Neuronal stem cell (in vitro differentiated cells): ENCODE results near the gene LCN6.

ENCODE experiments used
- DNase-seq: peaks from one replicate; pipeline ENCODE4 v3.0.0-alpha.2; 2013; ENCODE audit warnings: low spot score
- H2AFZ ChIP-seq: one replicate; pipeline ENCODE4 v1.6.1; 2013; ENCODE audit warnings: mild to moderate bottlenecking, low read length, inconsistent platforms
- H2AK5ac ChIP-seq: 2 replicates; pipeline ENCODE4 v1.6.1; 2013; ENCODE audit warnings: low read depth, mild to moderate bottlenecking, inconsistent platforms, low read length, moderate library complexity, mixed read lengths
- H2BK120ac ChIP-seq: 2 replicates; pipeline ENCODE4 v1.6.1; 2013; ENCODE audit warnings: low read depth, mild to moderate bottlenecking, inconsistent platforms, low read length, moderate library complexity, mixed read lengths
- H2BK12ac ChIP-seq: one replicate; pipeline ENCODE4 v1.6.1; 2013; ENCODE audit warnings: low read length, inconsistent platforms
- H2BK15ac ChIP-seq: 2 replicates; pipeline ENCODE4 v1.6.1; 2013; ENCODE audit warnings: mild to moderate bottlenecking, low read length, inconsistent platforms, mixed read lengths
- H2BK5ac ChIP-seq: one replicate; pipeline ENCODE4 v1.6.1; 2013; ENCODE audit warnings: inconsistent platforms, mild to moderate bottlenecking, low read length, moderate library complexity
- H3K14ac ChIP-seq: one replicate; pipeline ENCODE4 v1.6.1; 2013; ENCODE audit warnings: low read length, inconsistent platforms
- H3K18ac ChIP-seq: 2 replicates; pipeline ENCODE4 v1.6.1; 2013; ENCODE audit warnings: low read length, inconsistent platforms
- H3K23ac ChIP-seq: 2 replicates; pipeline ENCODE4 v1.6.1; 2013; ENCODE audit warnings: low read depth, mild to moderate bottlenecking, mixed read lengths, low read length, inconsistent platforms; ENCODE audit not compliant: poor library complexity
- H3K27ac ChIP-seq: replicated peaks from 3 replicates; pipeline ENCODE4 v1.5.1; 2013; ENCODE audit warnings: low read length, inconsistent platforms
- H3K27me3 ChIP-seq, 3 experiments: 2 replicates each; pipeline ENCODE4 v1.6.1; 2013; ENCODE audit warnings: low read length in 3 of 3, mild to moderate bottlenecking in 2 of 3, inconsistent platforms in 1 of 3, low read depth in 1 of 3, mixed read lengths in 1 of 3, moderate library complexity in 1 of 3; ENCODE audit not compliant: control insufficient read depth in 3 of 3, insufficient read depth in 3 of 3
- H3K36me3 ChIP-seq, 2 donors: replicated peaks in 1 of 2; 2 replicates each; pipeline ENCODE4 v1.6.1; 2013; ENCODE audit warnings: low read length in 2 of 2; ENCODE audit not compliant: control insufficient read depth in 2 of 2, insufficient read depth in 2 of 2
- H3K4ac ChIP-seq: 2 replicates; pipeline ENCODE4 v1.6.1; 2013; ENCODE audit warnings: inconsistent platforms, mild to moderate bottlenecking, low read length, moderate library complexity
- H3K4me1 ChIP-seq, 2 donors: 1 replicate in 1 of 2; 2 replicates in 1 of 2; pipeline ENCODE4 v1.6.1; 2013; ENCODE audit warnings: low read length in 2 of 2, low read depth in 1 of 2; ENCODE audit not compliant: control insufficient read depth in 2 of 2, insufficient read depth in 1 of 2
- H3K4me2 ChIP-seq: one replicate; pipeline ENCODE4 v1.6.1; 2013; ENCODE audit warnings: mild to moderate bottlenecking, low read length, inconsistent platforms; ENCODE audit not compliant: insufficient read depth, poor library complexity, severe bottlenecking
- H3K4me3 ChIP-seq, 2 donors: 2 replicates each; pipeline ENCODE4 v1.5.1; 2013; ENCODE audit warnings: low read length in 2 of 2, mild to moderate bottlenecking in 2 of 2, inconsistent platforms in 1 of 2, moderate library complexity in 1 of 2
- H3K79me1 ChIP-seq: one replicate; pipeline ENCODE4 v1.6.1; 2013; ENCODE audit warnings: low read depth, mild to moderate bottlenecking, inconsistent platforms, low read length, moderate library complexity
- H3K9ac ChIP-seq: one replicate; pipeline ENCODE4 v1.6.1; 2013; ENCODE audit warnings: mild to moderate bottlenecking, low read depth, low read length, inconsistent platforms; ENCODE audit not compliant: poor library complexity
- H3K9me3 ChIP-seq, 2 donors: replicated peaks in 1 of 2; 2 replicates each; pipeline versions ENCODE3 to v1.6.1; 2013; ENCODE audit warnings: low read length in 2 of 2, mild to moderate bottlenecking in 2 of 2, inconsistent platforms in 1 of 2, low read depth in 1 of 2, mixed read lengths in 1 of 2, moderate library complexity in 1 of 2; ENCODE audit not compliant: control insufficient read depth in 2 of 2, insufficient read depth in 1 of 2
- H4K8ac ChIP-seq: one replicate; pipeline ENCODE4 v1.6.1; 2013; ENCODE audit warnings: low read depth, mild to moderate bottlenecking, inconsistent platforms, low read length, moderate library complexity
- H4K91ac ChIP-seq: one replicate; pipeline ENCODE4 v1.6.1; 2013; ENCODE audit warnings: low read length, low read depth, mild to moderate bottlenecking, inconsistent platforms; ENCODE audit not compliant: poor library complexity
- WGBS, 2 donors: extraction: QIAGEN DNeasy Blood & Tissue Kit; methylation state at CpG; one replicate each; pipeline ENCODE4 v1.1.7; 2013; ENCODE audit warnings: missing lambda C conversion rate in 2 of 2, mixed read lengths in 1 of 2; ENCODE audit not compliant: insufficient read length in 2 of 2, insufficient replicate concordance in 1 of 2; ENCODE audit errors: extremely low coverage in 2 of 2; 5-methylcytosine and 5-hydroxymethylcytosine counted together

LCN6 gene

DNA sequence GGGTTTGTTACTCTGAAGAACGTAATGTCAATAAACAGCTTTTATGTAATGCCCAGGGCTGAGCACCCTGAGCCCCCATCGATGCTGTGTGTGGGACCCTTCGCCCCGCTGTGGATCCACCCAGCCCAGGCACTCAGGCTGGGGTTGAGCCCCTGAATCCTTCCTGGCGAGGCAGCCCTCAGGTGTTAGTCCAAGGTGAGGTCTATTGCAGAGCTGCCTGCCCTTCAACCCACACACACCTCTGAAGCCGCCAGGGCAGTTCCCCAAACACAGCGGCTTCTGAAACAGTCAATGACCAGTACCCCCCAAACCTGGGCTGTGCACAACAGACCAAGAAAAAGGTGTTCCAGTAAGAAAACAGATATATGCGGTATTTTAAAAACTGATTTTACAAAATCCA lies 24.3 kb downstream of the LCN6 start:
- Histone ChIP-seq H3K9me3 (peaks cover 0 to 3% of the 10 kb centered on the region in 2 donors), H2BK5ac (no peak overlapping the region), H3K9ac (no peak overlapping the region), H3K18ac (no peak overlapping the region), H2BK12ac (no peak overlapping the region), H3K14ac (no peak overlapping the region), H4K91ac (no peak overlapping the region), H2BK15ac (no peak overlapping the region), H2AFZ (no peak overlapping the region), H3K27ac (no peak overlapping the region), H3K4me2 (no peak overlapping the region), H3K4ac (no peak overlapping the region), H2BK120ac (no peak overlapping the region), H3K23ac (no peak overlapping the region), H3K36me3 (peaks cover 43 to 61% of the 10 kb centered on the region in 2 donors), H2AK5ac (no peak overlapping the region), H3K79me1 (peaks cover 23% of the 10 kb centered on the region), H4K8ac (no peak overlapping the region), H3K27me3 (peaks cover 0 to 10% (median 0%) of the 10 kb centered on the region in 3 experiments), H3K4me3 (no peak overlapping the region), H3K4me1 (peaks cover 29 to 42% of the 10 kb centered on the region in 2 donors)
- DNase-seq = no peak
- no CpG with 5 or more reads among the region's 8 CpGs for WGBS, 2 donors

DNA sequence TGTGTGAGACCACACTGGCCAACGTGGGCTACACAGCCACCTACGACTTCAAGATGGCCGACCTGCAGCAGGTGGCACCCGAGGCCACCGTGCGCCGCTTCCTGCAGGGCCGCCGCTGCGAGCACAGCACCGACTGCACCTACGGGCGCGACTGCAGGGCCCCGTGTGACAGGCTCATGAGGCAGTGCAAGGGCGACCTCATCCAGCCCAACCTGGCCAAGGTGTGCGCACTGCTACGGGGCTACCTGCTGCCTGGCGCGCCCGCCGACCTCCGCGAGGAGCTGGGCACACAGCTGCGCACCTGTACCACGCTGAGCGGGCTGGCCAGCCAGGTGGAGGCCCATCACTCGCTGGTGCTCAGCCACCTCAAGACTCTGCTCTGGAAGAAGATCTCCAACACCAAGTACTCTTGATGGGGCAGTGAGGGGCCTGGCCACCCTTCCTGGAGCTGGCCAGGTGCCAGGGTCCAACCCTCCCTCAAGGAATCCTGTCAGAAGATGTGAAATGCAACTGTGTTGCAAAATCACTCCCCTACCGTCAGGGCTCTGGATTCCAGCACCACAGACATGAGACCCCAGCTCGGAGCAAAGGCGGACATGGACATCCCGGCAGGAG lies 24.9 kb downstream of the LCN6 start:
- peaks cover 0 to 5% (median 0%) of the 10 kb centered on the region in 3 experiments for H3K27me3 ChIP-seq
- H3K9me3 ChIP-seq = peaks cover 0 to 3% of the 10 kb centered on the region in 2 donors
- H4K91ac ChIP-seq = peak overlapping the region; percentile 12
- no peak overlapping the region for H2AK5ac ChIP-seq
- H3K36me3 ChIP-seq = peaks cover 43 to 61% of the 10 kb centered on the region in 2 donors
- H2AFZ ChIP-seq = no peak overlapping the region
- peaks cover 23% of the 10 kb centered on the region for H3K79me1 ChIP-seq
- no peak overlapping the region for H3K4ac ChIP-seq
- no peak overlapping the region for H2BK5ac ChIP-seq
- H3K27ac ChIP-seq = no peak overlapping the region
- DNase-seq = no peak
- peaks cover 29 to 42% of the 10 kb centered on the region in 2 donors for H3K4me1 ChIP-seq
- H3K18ac ChIP-seq = no peak overlapping the region
- no peak overlapping the region for H3K4me2 ChIP-seq
- no peak overlapping the region for H3K14ac ChIP-seq
- no CpG with 5 or more reads among the region's 32 CpGs for WGBS, 2 donors
- H2BK120ac ChIP-seq = no peak overlapping the region
- H3K23ac ChIP-seq = peak overlapping the region; percentile 73
- H3K4me3 ChIP-seq = no peak overlapping the region
- H3K9ac ChIP-seq = no peak overlapping the region
- H2BK15ac ChIP-seq = no peak overlapping the region
- H2BK12ac ChIP-seq = no peak overlapping the region
- H4K8ac ChIP-seq = no peak overlapping the region

DNA sequence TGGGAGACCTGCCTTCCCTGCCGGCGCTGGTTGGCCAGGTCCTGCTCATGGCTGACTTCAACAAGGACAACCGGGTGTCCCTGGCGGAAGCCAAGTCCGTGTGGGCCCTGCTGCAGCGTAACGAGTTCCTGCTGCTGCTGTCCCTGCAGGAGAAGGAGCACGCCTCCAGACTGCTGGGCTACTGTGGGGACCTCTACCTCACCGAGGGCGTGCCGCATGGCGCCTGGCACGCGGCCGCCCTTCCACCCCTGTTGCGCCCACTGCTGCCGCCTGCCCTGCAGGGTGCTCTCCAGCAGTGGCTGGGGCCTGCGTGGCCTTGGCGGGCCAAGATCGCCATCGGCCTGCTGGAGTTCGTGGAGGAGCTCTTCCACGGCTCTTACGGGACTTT lies 25.4 kb downstream of the LCN6 start:
- Histone ChIP-seq H2BK120ac (no peak overlapping the region), H2BK5ac (no peak overlapping the region), H3K79me1 (peaks cover 23% of the 10 kb centered on the region), H3K18ac (no peak overlapping the region), H3K27me3 (peaks cover 0 to 2% (median 0%) of the 10 kb centered on the region in 3 experiments), H3K14ac (no peak overlapping the region), H3K27ac (no peak overlapping the region), H3K23ac (peak overlapping the region; percentile 16), H2AFZ (no peak overlapping the region), H3K36me3 (peaks cover 43 to 61% of the 10 kb centered on the region in 2 donors), H2AK5ac (no peak overlapping the region), H3K4ac (no peak overlapping the region), H2BK12ac (no peak overlapping the region), H3K9me3 (peaks cover 0 to 3% of the 10 kb centered on the region in 2 donors), H3K4me1 (peaks cover 29 to 42% of the 10 kb centered on the region in 2 donors), H4K91ac (no peak overlapping the region), H3K4me3 (no peak overlapping the region), H3K9ac (no peak overlapping the region), H3K4me2 (no peak overlapping the region), H2BK15ac (no peak overlapping the region), H4K8ac (no peak overlapping the region)
- DNase-seq = no peak
- no CpG with 5 or more reads among the region's 24 CpGs for WGBS, 2 donors

DNA sequence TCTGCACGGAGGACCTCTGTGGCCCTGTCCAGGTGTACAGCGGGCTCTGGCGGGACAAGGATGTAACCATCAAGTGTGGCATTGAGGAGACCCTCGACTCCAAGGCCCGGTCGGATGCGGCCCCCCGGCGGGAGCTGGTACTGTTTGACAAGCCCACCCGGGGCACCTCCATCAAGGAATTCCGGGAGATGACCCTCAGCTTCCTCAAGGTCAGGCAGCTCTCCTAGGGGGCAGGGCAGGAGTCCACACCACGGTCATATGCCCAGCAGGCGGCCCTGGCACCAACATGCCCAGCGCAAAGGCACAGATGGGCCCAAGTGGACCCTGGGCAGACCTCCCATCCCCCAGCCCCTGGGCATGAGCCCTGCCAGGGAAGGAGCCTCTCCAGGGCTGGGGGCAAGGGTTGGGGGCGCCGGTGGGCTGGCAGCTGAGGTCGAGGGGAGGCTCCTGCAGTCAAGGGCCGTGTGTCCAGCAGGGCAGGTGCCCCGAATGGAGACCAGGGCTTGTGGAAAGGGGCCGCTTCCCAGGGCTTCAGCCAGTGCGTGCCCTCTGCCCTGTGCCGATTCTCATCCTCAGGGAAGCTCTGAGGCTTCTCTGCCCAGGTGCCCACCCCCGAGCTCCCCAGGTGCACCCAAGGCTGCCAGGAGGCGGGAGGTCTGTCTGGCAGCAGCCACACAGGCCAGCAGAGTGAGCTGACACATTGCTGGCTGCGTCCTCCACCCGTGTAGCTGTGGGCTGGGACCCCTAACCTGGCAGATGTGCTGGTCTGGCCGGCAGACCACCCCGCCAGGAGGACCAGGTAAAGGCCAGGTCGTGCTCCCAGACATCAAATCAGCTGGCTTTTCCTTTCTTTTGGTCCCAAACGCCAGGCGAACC lies 26.0 kb downstream of the LCN6 start:
- Histone ChIP-seq H2BK15ac (no peak overlapping the region), H2BK120ac (no peak overlapping the region), H3K23ac (peak overlapping the region; percentile 80), H3K79me1 (peaks cover 19% of the 10 kb centered on the region), H3K9ac (no peak overlapping the region), H2BK12ac (no peak overlapping the region), H3K18ac (no peak overlapping the region), H3K36me3 (peaks cover 43 to 61% of the 10 kb centered on the region in 2 donors), H3K9me3 (peaks cover 0 to under 1% of the 10 kb centered on the region in 2 donors), H3K27ac (no peak overlapping the region), H3K4me1 (peaks cover 28 to 39% of the 10 kb centered on the region in 2 donors), H4K8ac (no peak overlapping the region), H3K4me3 (no peak overlapping the region), H2AFZ (no peak overlapping the region), H2BK5ac (no peak overlapping the region), H2AK5ac (no peak overlapping the region), H4K91ac (no peak overlapping the region), H3K4me2 (no peak overlapping the region), H3K14ac (no peak overlapping the region), H3K27me3 (no peaks in the 10 kb centered on the region), H3K4ac (no peak overlapping the region)
- WGBS, 2 donors = no CpG with 5 or more reads among the region's 31 CpGs
- no peak for DNase-seq
